SK-N-SH (cell line): ENCODE measurements around the gene HPCAL4.

Experiments
- CTCF ChIP-seq: fragments of 200-600 bp; sonication (generic); IDR thresholded peaks from 2 replicates; pipeline ENCODE4 v1.6.1; 2017; ENCODE audit warnings: antibody characterized with exemption, mild to moderate bottlenecking, moderate library complexity
- ELF1 ChIP-seq: IDR thresholded peaks from 2 replicates; pipeline ENCODE4 v1.4.0; 2012
- IRF3 ChIP-seq: fragments of 150-350 bp; IDR thresholded peaks from 2 replicates; pipeline ENCODE4 v1.6.1; 2016; ENCODE audit warnings: mild to moderate bottlenecking, low read depth, low read length
- MAX ChIP-seq: IDR thresholded peaks from 2 replicates; pipeline ENCODE4 v1.4.0; 2012; ENCODE audit warnings: low read depth
- MEF2A ChIP-seq: IDR thresholded peaks from 2 replicates; pipeline ENCODE4 v1.4.0; 2012; ENCODE audit warnings: low read depth, borderline replicate concordance
- NFIC ChIP-seq: IDR thresholded peaks from 2 replicates; pipeline ENCODE4 v1.4.0; 2012; ENCODE audit warnings: borderline replicate concordance
- TAF1 ChIP-seq: IDR thresholded peaks from 2 replicates; pipeline ENCODE4 v1.6.1; 2012; ENCODE audit warnings: low read depth, mild to moderate bottlenecking, low read length, moderate library complexity, borderline replicate concordance

GRCh38 chr1:39680751-39681150 is 10.5 kb downstream of the HPCAL4 start:
- TF ChIP-seq CTCF: no peak
- no peak for TF ChIP-seq ELF1
- no peak for TF ChIP-seq IRF3
- TF ChIP-seq MAX: no peak
- no peak for TF ChIP-seq TAF1
- no peak for TF ChIP-seq NFIC
- TF ChIP-seq MEF2A: no peak
